RWPE2 (cell line): ENCODE data around the gene RTN4RL1.

Experiments used
- ATAC-seq: fragments of 200-7000 bp; cut with Tn5 transposase; 3 replicates; pipeline ENCODE4 v1.9.1; 2021; ENCODE audit warnings: low read depth
- DNase-seq: peaks from one replicate; pipeline ENCODE4 v3.0.0-alpha.2; 2020; ENCODE audit warnings: low spot score
- H3K27ac ChIP-seq: fragments of 450-650 bp; 2 replicates; pipeline ENCODE4 v1.5.1; 2017; ENCODE audit warnings: mild to moderate bottlenecking; ENCODE audit not compliant: poor library complexity, severe bottlenecking
- H3K27me3 ChIP-seq: fragments of 250-450 bp; sonication (Bioruptor Pico); 2 replicates; pipeline ENCODE4 v1.5.1; 2021; ENCODE audit warnings: mild to moderate bottlenecking, moderate library complexity; ENCODE audit not compliant: insufficient read depth, poor library complexity, severe bottlenecking
- H3K36me3 ChIP-seq: fragments of 250-450 bp; sonication (Bioruptor Pico); 2 replicates; pipeline ENCODE4 v1.5.1; 2020; ENCODE audit warnings: low read depth, mild to moderate bottlenecking, moderate library complexity
- H3K4me1 ChIP-seq: fragments of 250-450 bp; sonication (Bioruptor Pico); 2 replicates; pipeline ENCODE4 v1.5.1; 2021; ENCODE audit warnings: mild to moderate bottlenecking, moderate library complexity; ENCODE audit not compliant: insufficient read depth, poor library complexity, severe bottlenecking
- H3K4me3 ChIP-seq: fragments of 250-450 bp; sonication (Bioruptor Pico); 2 replicates; pipeline ENCODE4 v1.5.1; 2021; ENCODE audit warnings: mild to moderate bottlenecking, moderate library complexity; ENCODE audit not compliant: severe bottlenecking
- H3K9me3 ChIP-seq: fragments of 250-450 bp; sonication (Bioruptor Pico); 2 replicates; pipeline ENCODE4 v1.5.1; 2021; ENCODE audit warnings: mild to moderate bottlenecking, moderate library complexity; ENCODE audit not compliant: severe bottlenecking
- CTCF ChIP-seq: fragments of 450-650 bp; IDR thresholded peaks from one replicate; pipeline ENCODE4 v1.5.1; 2017; ENCODE audit warnings: mild to moderate bottlenecking, moderate library complexity; ENCODE audit not compliant: poor library complexity, severe bottlenecking

RTN4RL1 gene

GRCh38 chr17:1977583-1978395 is 47.3 kb downstream of the RTN4RL1 start:
- peaks cover 13% of the 10 kb centered on the region for H3K4me1 ChIP-seq
- no peaks in the 10 kb centered on the region for H3K9me3 ChIP-seq
- TF ChIP-seq CTCF = no peak
- no peak overlapping the region for H3K4me3 ChIP-seq
- H3K27ac ChIP-seq = no peak overlapping the region
- no peak for ATAC-seq
- no peaks in the 10 kb centered on the region for H3K36me3 ChIP-seq
- DNase-seq = no peak
- no peaks in the 10 kb centered on the region for H3K27me3 ChIP-seq

- ATAC-seq = no peak
- no peak for TF ChIP-seq CTCF
- no peaks in the 10 kb centered on the region for H3K9me3 ChIP-seq
- H3K4me3 ChIP-seq = no peak overlapping the region
- H3K4me1 ChIP-seq = peaks cover 8% of the 10 kb centered on the region
- H3K27me3 ChIP-seq = no peaks in the 10 kb centered on the region
- DNase-seq = no peak
- H3K36me3 ChIP-seq = no peaks in the 10 kb centered on the region
- no peak overlapping the region for H3K27ac ChIP-seq
Observed at GRCh38 chr17:1976683-1977064, 48.5 kb downstream of the RTN4RL1 start.

GRCh38 chr17:1976000-1976682 is 49.0 kb downstream of the RTN4RL1 start:
- Histone ChIP-seq H3K4me3 (no peak overlapping the region), H3K27me3 (no peaks in the 10 kb centered on the region), H3K9me3 (no peaks in the 10 kb centered on the region), H3K27ac (no peak overlapping the region), H3K36me3 (no peaks in the 10 kb centered on the region), H3K4me1 (peaks cover 3% of the 10 kb centered on the region)
- no peak for ATAC-seq
- DNase-seq = no peak
- TF ChIP-seq CTCF = no peak

- Histone ChIP-seq H3K4me1 (no peaks in the 10 kb centered on the region), H3K36me3 (no peaks in the 10 kb centered on the region), H3K27ac (no peak overlapping the region), H3K27me3 (no peaks in the 10 kb centered on the region), H3K4me3 (no peak overlapping the region), H3K9me3 (no peaks in the 10 kb centered on the region)
- ATAC-seq (no peak), DNase-seq (no peak)
- TF ChIP-seq CTCF = no peak
Observed at GRCh38 chr17:1975573-1975972, 49.6 kb downstream of the RTN4RL1 start.
